ENCODE results near the gene MYO6.

The MYO6 gene

DNA sequence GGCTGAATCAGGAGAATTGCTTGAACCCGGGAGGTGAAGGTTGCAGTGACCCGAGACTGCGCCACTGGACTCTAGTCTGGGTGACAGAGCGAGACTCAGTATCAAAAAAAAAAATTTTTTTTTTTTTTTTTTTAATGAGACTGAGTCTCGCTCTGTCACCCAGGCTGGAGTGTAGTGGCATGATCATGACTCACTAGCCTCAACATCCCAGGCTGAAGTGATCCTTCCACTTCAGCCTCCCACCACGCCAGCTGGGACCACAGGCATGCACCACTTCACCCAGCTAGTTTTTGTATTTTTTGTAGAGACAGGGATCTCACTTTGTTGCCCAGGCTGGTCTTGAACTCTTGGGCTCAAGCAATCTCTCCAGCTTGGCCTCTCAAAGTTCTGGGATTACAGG, 53.3 kb downstream of the MYO6 start (continued):
- TF ChIP-seq TOX (CRISPR knock-in tag; IDR thresholded peaks at IDR 0.05; ENCODE audit: borderline replicate concordance), result no peak
- TF ChIP-seq, protein P1, sequence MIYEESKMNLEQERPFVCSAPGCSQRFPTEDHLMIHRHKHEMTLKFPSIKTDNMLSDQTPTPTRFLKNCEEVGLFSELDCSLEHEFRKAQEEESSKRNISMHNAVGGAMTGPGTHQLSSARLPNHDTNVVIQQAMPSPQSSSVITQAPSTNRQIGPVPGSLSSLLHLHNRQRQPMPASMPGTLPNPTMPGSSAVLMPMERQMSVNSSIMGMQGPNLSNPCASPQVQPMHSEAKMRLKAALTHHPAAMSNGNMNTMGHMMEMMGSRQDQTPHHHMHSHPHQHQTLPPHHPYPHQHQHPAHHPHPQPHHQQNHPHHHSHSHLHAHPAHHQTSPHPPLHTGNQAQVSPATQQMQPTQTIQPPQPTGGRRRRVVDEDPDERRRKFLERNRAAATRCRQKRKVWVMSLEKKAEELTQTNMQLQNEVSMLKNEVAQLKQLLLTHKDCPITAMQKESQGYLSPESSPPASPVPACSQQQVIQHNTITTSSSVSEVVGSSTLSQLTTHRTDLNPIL (CRISPR knock-in tag; IDR thresholded peaks at IDR 0.05; ENCODE audit: low read depth), result no peak
- no peak for TF ChIP-seq ZFP3 (CRISPR knock-in tag; IDR thresholded peaks at IDR 0.05)
- TF ChIP-seq ARNTL (CRISPR knock-in tag; IDR thresholded peaks at IDR 0.05; ENCODE audit: borderline replicate concordance, low read depth), result no peak
- no peak for TF ChIP-seq POU6F1 (CRISPR knock-in tag; IDR thresholded peaks at IDR 0.05; ENCODE audit: borderline replicate concordance, low read depth)
- TF ChIP-seq BACH2 (CRISPR knock-in tag; IDR thresholded peaks at IDR 0.05; ENCODE audit: borderline replicate concordance), result no peak

DNA sequence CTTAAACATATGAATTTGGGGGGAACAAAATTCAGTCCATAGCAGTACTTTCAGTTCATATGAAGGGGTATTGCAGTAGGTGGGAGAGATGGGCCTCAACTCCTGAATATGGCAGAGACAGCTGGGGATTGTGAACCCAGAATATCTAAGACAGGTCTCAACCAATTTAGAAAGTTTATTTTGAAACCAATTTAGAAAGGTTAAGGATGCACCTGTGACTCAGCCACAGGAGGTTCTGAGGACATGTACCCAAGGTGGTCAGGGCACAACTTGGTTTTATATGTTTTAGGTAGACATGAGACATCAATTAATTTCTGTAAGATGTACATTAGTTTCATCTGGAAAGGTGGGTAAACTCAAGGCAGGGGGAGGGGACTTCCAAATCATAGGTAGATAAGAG, 59.5 kb downstream of the MYO6 start:
- TF ChIP-seq OSR1 (CRISPR knock-in tag; IDR thresholded peaks at IDR 0.05) (no peak), POU6F1 (CRISPR knock-in tag; IDR thresholded peaks at IDR 0.05; ENCODE audit: borderline replicate concordance, low read depth) (no peak), ESRRG (CRISPR knock-in tag; IDR thresholded peaks at IDR 0.05) (no peak), CSDC2 (CRISPR knock-in tag; IDR thresholded peaks at IDR 0.05) (no peak), ZNF70 (CRISPR knock-in tag; IDR thresholded peaks at IDR 0.05) (no peak), ZNF8 (CRISPR knock-in tag; IDR thresholded peaks at IDR 0.05) (no peak)
- TF ChIP-seq, protein P2, sequence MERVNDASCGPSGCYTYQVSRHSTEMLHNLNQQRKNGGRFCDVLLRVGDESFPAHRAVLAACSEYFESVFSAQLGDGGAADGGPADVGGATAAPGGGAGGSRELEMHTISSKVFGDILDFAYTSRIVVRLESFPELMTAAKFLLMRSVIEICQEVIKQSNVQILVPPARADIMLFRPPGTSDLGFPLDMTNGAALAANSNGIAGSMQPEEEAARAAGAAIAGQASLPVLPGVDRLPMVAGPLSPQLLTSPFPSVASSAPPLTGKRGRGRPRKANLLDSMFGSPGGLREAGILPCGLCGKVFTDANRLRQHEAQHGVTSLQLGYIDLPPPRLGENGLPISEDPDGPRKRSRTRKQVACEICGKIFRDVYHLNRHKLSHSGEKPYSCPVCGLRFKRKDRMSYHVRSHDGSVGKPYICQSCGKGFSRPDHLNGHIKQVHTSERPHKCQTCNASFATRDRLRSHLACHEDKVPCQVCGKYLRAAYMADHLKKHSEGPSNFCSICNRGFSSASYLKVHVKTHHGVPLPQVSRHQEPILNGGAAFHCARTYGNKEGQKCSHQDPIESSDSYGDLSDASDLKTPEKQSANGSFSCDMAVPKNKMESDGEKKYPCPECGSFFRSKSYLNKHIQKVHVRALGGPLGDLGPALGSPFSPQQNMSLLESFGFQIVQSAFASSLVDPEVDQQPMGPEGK (CRISPR knock-in tag; IDR thresholded peaks at IDR 0.05; ENCODE audit: borderline replicate concordance), result no peak
- ATAC-seq, result no peak

- TF ChIP-seq OSR1 (CRISPR knock-in tag; IDR thresholded peaks at IDR 0.05) (no peak), TOX (CRISPR knock-in tag; IDR thresholded peaks at IDR 0.05; ENCODE audit: borderline replicate concordance) (no peak), TCF4 (CRISPR knock-in tag; IDR thresholded peaks at IDR 0.05; ENCODE audit: borderline replicate concordance) (no peak), RARB (CRISPR knock-in tag; IDR thresholded peaks at IDR 0.05) (no peak), ISL1 (CRISPR knock-in tag; IDR thresholded peaks at IDR 0.05) (no peak), SNAI2 (CRISPR knock-in tag; IDR thresholded peaks at IDR 0.05) (no peak), CSDC2 (CRISPR knock-in tag; IDR thresholded peaks at IDR 0.05) (no peak), ARNTL (CRISPR knock-in tag; IDR thresholded peaks at IDR 0.05; ENCODE audit: borderline replicate concordance, low read depth) (no peak)
- TF ChIP-seq, protein P3, sequence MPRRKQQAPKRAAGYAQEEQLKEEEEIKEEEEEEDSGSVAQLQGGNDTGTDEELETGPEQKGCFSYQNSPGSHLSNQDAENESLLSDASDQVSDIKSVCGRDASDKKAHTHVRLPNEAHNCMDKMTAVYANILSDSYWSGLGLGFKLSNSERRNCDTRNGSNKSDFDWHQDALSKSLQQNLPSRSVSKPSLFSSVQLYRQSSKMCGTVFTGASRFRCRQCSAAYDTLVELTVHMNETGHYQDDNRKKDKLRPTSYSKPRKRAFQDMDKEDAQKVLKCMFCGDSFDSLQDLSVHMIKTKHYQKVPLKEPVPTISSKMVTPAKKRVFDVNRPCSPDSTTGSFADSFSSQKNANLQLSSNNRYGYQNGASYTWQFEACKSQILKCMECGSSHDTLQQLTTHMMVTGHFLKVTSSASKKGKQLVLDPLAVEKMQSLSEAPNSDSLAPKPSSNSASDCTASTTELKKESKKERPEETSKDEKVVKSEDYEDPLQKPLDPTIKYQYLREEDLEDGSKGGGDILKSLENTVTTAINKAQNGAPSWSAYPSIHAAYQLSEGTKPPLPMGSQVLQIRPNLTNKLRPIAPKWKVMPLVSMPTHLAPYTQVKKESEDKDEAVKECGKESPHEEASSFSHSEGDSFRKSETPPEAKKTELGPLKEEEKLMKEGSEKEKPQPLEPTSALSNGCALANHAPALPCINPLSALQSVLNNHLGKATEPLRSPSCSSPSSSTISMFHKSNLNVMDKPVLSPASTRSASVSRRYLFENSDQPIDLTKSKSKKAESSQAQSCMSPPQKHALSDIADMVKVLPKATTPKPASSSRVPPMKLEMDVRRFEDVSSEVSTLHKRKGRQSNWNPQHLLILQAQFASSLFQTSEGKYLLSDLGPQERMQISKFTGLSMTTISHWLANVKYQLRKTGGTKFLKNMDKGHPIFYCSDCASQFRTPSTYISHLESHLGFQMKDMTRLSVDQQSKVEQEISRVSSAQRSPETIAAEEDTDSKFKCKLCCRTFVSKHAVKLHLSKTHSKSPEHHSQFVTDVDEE (CRISPR knock-in tag; IDR thresholded peaks at IDR 0.05), result no peak
- no peak for ATAC-seq
Measured at GRCh38 chr6:75812560-75812959, 63.5 kb downstream of the MYO6 start.

- ATAC-seq, result no peak
- no peak for TF ChIP-seq ZFP30 (CRISPR knock-in tag; IDR thresholded peaks at IDR 0.05)
- TF ChIP-seq, protein P2 (CRISPR knock-in tag; IDR thresholded peaks at IDR 0.05; ENCODE audit: borderline replicate concordance), result no peak
- TF ChIP-seq, protein P3 (CRISPR knock-in tag; IDR thresholded peaks at IDR 0.05), result no peak
- TF ChIP-seq TOX (CRISPR knock-in tag; IDR thresholded peaks at IDR 0.05; ENCODE audit: borderline replicate concordance), result no peak
- no peak for TF ChIP-seq POU6F1 (CRISPR knock-in tag; IDR thresholded peaks at IDR 0.05; ENCODE audit: borderline replicate concordance, low read depth)
- no peak for TF ChIP-seq CSDC2 (CRISPR knock-in tag; IDR thresholded peaks at IDR 0.05)
Measured at GRCh38 chr6:75813476-75814250, 64.6 kb downstream of the MYO6 start.
